BLaER1 treated with 17β-estradiol and CSF1 and Interleukin-3, amounts not matched to agents 10 nM and 100 nM (cell line): ENCODE data around the gene TMIE.
A peak's percentile ranks its signal among the peaks of the same experiment; 100 is the strongest.

Experiments used
- H3K27ac ChIP-seq, 11 experiments: shearing (Covaris generic); formaldehyde crosslinking; 2 replicates each; pipeline ENCODE4 v1.8.1; 2022
- H3K27me3 ChIP-seq, 11 experiments: shearing (Covaris generic); formaldehyde crosslinking; 2 replicates each; pipeline ENCODE4 v1.8.1; 2022
- H3K36me3 ChIP-seq, 11 experiments: shearing (Covaris generic); formaldehyde crosslinking; 2 replicates each; pipeline ENCODE4 v1.8.1; 2022
- H3K4me1 ChIP-seq, 10 experiments: shearing (Covaris generic); formaldehyde crosslinking; 2 replicates each; pipeline ENCODE4 v1.8.1; 2022
- H3K4me2 ChIP-seq, 11 experiments: shearing (Covaris generic); formaldehyde crosslinking; 2 replicates each; pipeline ENCODE4 v1.8.1; 2022
- H3K4me3 ChIP-seq, 10 experiments: shearing (Covaris generic); formaldehyde crosslinking; 2 replicates each; pipeline ENCODE4 v1.8.1; 2022
- H3K9ac ChIP-seq, 11 experiments: shearing (Covaris generic); formaldehyde crosslinking; 2 replicates each; pipeline ENCODE4 v1.8.1; 2022
- H3K9me3 ChIP-seq, 11 experiments: shearing (Covaris generic); formaldehyde crosslinking; replicated peaks in 1 of 11; 2 replicates each; pipeline ENCODE4 v1.8.1; 2022
- H4K20me1 ChIP-seq, 11 experiments: shearing (Covaris generic); formaldehyde crosslinking; 2 replicates each; pipeline ENCODE4 v1.8.1; 2022
- Cebpa-rat ChIP-seq, 11 experiments: shearing (Covaris generic); IDR thresholded peaks; 2 replicates each; pipeline ENCODE4 v1.8.1; 2022

The TMIE gene

GRCh38 chr3:46680298-46680826, 20.8 kb upstream of the TMIE start:
- H3K4me2 ChIP-seq = no peak overlapping the region
- H3K4me3 ChIP-seq = no peak overlapping the region
- H3K9ac ChIP-seq = no peak overlapping the region
- H3K27me3 ChIP-seq = no peaks in the 10 kb centered on the region
- H3K27ac ChIP-seq = no peak overlapping the region
- H3K9me3 ChIP-seq = no peaks in the 10 kb centered on the region
- TF ChIP-seq Cebpa-rat (IDR thresholded peaks at IDR 0.05) = no peak
- peaks cover 23 to 49% (median 36%) of the 10 kb centered on the region in 10 experiments for H3K4me1 ChIP-seq
- H3K36me3 ChIP-seq = peaks cover 0 to 30% (median 0%) of the 10 kb centered on the region in 11 experiments; a peak in 2 of 22 replicates
- H4K20me1 ChIP-seq = no peaks in the 10 kb centered on the region; a peak in 1 of 22 replicates

DNA sequence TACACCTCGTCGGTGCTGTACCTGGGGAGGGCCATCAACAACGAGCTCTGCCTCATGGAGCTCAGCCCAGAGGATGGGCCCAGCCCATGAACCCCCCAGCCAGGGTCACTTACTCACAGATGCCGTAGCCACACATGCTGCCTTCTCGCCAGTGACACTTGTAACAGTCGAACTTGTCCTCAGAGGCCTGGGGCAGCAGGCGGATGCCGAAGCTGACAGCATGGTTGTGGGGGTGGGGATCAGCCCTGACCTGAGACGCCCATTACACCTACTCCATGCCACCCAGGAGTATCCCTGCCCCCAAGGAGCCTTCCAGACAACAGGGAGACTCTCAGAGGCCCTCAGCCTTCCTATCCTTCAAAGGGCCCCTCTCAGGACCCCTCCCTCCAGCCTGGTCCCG, 19.8 kb upstream of the TMIE start:
- TF ChIP-seq Cebpa-rat (IDR thresholded peaks at IDR 0.05) = no peak
- peak overlapping the region; percentile 55 to 85 (median 71); a peak in 20 of 22 replicates for H3K4me2 ChIP-seq
- H3K36me3 ChIP-seq = peaks cover 0 to 29% (median 0%) of the 10 kb centered on the region in 11 experiments; a peak in 3 of 22 replicates
- 0 out of 22 replicates have a peak overlapping the region, but pooled peaks of 1 of the 11 experiments have one; percentile 11 for H3K9ac ChIP-seq
- peak overlapping the region in 6 of 11 experiments; percentile 14 to 50 (median 26); a peak in 7 of 22 replicates for H3K27ac ChIP-seq
- H3K4me3 ChIP-seq = no peak overlapping the region
- H3K9me3 ChIP-seq = no peaks in the 10 kb centered on the region
- peaks cover 23 to 49% (median 36%) of the 10 kb centered on the region in 10 experiments for H3K4me1 ChIP-seq
- H3K27me3 ChIP-seq = no peaks in the 10 kb centered on the region
- H4K20me1 ChIP-seq = no peaks in the 10 kb centered on the region; a peak in 1 of 22 replicates

DNA sequence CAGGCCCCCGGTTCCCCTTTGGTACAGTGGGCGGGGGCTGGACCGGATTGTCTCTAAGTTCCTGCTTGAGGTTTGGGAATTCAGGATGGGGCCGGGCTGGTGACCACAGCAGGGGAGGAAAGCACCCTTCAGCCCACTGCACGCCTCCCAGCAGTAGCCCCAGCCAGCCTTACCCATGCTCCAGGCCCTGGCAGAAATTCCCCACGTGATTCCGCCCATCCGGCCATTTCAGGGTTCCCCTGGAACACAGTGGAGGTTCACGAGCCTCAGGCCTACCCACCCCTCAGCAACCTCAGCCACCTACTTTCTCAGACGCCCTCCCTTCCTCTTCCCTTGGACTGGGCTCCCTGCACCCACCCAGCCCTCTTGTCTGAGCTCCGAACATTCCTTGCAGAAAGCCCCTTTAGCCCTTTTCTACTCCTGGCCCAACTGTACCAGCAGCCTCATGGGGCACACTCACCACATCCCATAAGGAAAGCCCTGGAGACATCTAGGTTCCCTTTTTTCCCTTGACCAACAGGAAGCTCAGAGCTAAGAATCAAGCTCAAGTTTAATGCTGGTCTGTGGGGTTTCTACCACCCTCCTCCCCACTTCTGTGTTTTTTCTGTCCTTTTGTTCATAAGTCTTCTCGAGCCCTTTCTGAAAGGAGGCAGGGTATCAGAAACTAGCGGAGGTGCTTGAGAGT, 19.2 kb upstream of the TMIE start:
- Histone ChIP-seq H3K9ac (peak overlapping the region in 8 of 11 experiments; percentile 1 to 29 (median 21); a peak in 5 of 22 replicates), H3K4me1 (peaks cover 23 to 47% (median 36%) of the 10 kb centered on the region in 10 experiments), H3K27ac (peak overlapping the region in 6 of 11 experiments; percentile 14 to 50 (median 26); a peak in 9 of 22 replicates), H4K20me1 (no peaks in the 10 kb centered on the region; a peak in 1 of 22 replicates), H3K4me3 (no peak overlapping the region), H3K9me3 (no peaks in the 10 kb centered on the region), H3K36me3 (peaks cover 0 to 29% (median 0%) of the 10 kb centered on the region in 11 experiments; a peak in 3 of 22 replicates), H3K27me3 (no peaks in the 10 kb centered on the region), H3K4me2 (peak overlapping the region; percentile 55 to 85 (median 71))
- TF ChIP-seq Cebpa-rat (IDR thresholded peaks at IDR 0.05) = no peak

GRCh38 chr3:46682974-46683373, 18.2 kb upstream of the TMIE start:
- H3K27ac ChIP-seq = no peak overlapping the region
- 0 out of 22 replicates have a peak overlapping the region, but pooled peaks of 1 of the 11 experiments have one; percentile 13 for H3K9ac ChIP-seq
- peak overlapping the region in 6 of 11 experiments; percentile 56 to 85 (median 74); a peak in 10 of 22 replicates for H3K4me2 ChIP-seq
- peaks cover 0 to 5% (median 0%) of the 10 kb centered on the region in 11 experiments; a peak in 2 of 22 replicates for H4K20me1 ChIP-seq
- no peak overlapping the region for H3K4me3 ChIP-seq
- no peaks in the 10 kb centered on the region for H3K27me3 ChIP-seq
- TF ChIP-seq Cebpa-rat (IDR thresholded peaks at IDR 0.05) = no peak
- H3K9me3 ChIP-seq = no peaks in the 10 kb centered on the region
- H3K36me3 ChIP-seq = peaks cover 0 to 35% (median 0%) of the 10 kb centered on the region in 11 experiments; a peak in 3 of 22 replicates
- peaks cover 23 to 40% (median 31%) of the 10 kb centered on the region in 10 experiments for H3K4me1 ChIP-seq

DNA sequence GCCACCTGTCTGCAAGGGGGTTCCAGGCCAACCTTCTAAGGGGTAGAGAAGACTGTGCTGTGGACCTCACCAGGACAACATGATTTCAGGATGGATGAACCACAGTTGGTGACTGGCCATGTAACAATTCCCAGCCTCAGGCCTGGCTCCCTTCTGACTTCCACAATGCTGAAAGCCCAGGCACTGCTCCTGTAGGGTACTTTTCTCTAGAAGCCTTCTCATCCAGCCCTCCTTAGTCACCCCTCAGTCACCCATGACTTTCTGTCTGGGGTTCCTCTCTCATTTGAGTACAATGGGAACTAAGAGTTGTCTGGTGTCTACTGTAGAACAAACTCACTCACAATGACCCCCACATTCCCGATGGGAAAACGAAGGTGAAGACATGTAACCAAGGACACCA, 16.3 kb upstream of the TMIE start:
- no peaks in the 10 kb centered on the region for H3K27me3 ChIP-seq
- no peak overlapping the region for H3K27ac ChIP-seq
- peaks cover 0 to 5% (median 0%) of the 10 kb centered on the region in 11 experiments; a peak in 3 of 22 replicates for H4K20me1 ChIP-seq
- TF ChIP-seq Cebpa-rat (IDR thresholded peaks at IDR 0.05) = no peak
- no peak overlapping the region for H3K9ac ChIP-seq
- H3K4me3 ChIP-seq = no peak overlapping the region
- no peaks in the 10 kb centered on the region for H3K9me3 ChIP-seq
- H3K4me1 ChIP-seq = peaks cover 12 to 24% (median 22%) of the 10 kb centered on the region in 10 experiments
- peaks cover 0 to 42% (median 0%) of the 10 kb centered on the region in 11 experiments; a peak in 3 of 22 replicates for H3K36me3 ChIP-seq
- no peak overlapping the region for H3K4me2 ChIP-seq

- Histone ChIP-seq H3K4me3 (no peak overlapping the region), H3K36me3 (peaks cover 0 to 42% (median 0%) of the 10 kb centered on the region in 11 experiments; a peak in 3 of 22 replicates), H3K9me3 (no peaks in the 10 kb centered on the region), H3K4me1 (peaks cover 13 to 26% (median 22%) of the 10 kb centered on the region in 10 experiments), H3K27ac (no peak overlapping the region), H3K27me3 (no peaks in the 10 kb centered on the region), H3K9ac (no peak overlapping the region), H4K20me1 (peaks cover 0 to 6% (median 0%) of the 10 kb centered on the region in 11 experiments; a peak in 3 of 22 replicates), H3K4me2 (no peak overlapping the region)
- TF ChIP-seq Cebpa-rat (IDR thresholded peaks at IDR 0.05) = no peak
These were observed 15.7 kb upstream of the TMIE start for GRCh38 chr3:46685446-46685845.

- no peak overlapping the region for H3K27ac ChIP-seq
- no peaks in the 10 kb centered on the region for H3K9me3 ChIP-seq
- peaks cover 44 to 52% (median 49%) of the 10 kb centered on the region in 10 experiments for H3K4me1 ChIP-seq
- TF ChIP-seq Cebpa-rat (IDR thresholded peaks at IDR 0.05) = no peak
- peak overlapping the region; percentile 43 to 99 (median 61); a peak in 21 of 22 replicates for H3K4me2 ChIP-seq
- no peak overlapping the region for H3K4me3 ChIP-seq
- peaks cover 0 to 17% (median 13%) of the 10 kb centered on the region in 11 experiments; a peak in 19 of 22 replicates for H3K27me3 ChIP-seq
- peaks cover 0 to 21% (median 0%) of the 10 kb centered on the region in 11 experiments; a peak in 3 of 22 replicates for H3K36me3 ChIP-seq
- peak overlapping the region in 4 of 11 experiments; percentile 5 to 11 (median 9); a peak in 1 of 22 replicates for H3K9ac ChIP-seq
- H4K20me1 ChIP-seq = peaks cover 0 to 15% (median 0%) of the 10 kb centered on the region in 11 experiments; a peak in 3 of 22 replicates
These were observed 10.4 kb upstream of the TMIE start for GRCh38 chr3:46690798-46691197.

DNA sequence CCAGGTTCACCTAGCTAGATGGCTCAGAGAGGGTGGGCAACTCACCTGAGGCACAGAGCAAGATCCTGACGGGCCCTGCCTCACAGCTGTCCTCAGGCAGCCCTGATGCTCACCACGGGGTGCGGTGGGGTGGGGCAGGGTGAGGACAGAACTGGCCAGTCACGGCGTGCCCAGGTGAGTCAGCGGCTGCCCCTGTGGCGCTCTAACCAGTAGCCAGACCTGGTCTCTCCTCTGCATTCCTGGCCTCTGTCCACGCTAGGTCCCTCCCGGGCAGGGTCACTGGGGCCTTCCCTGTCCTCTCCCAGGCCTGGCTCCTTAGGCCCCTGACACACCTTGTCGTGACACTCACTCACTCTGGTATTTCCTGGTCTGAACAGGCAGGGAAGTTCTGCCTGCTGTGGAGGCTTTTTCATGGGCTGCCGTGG, 8.6 kb upstream of the TMIE start:
- Histone ChIP-seq H3K9me3 (no peaks in the 10 kb centered on the region), H3K36me3 (peaks cover 0 to 13% (median 0%) of the 10 kb centered on the region in 11 experiments; a peak in 2 of 22 replicates), H3K27me3 (peaks cover 0 to 17% (median 13%) of the 10 kb centered on the region in 11 experiments; a peak in 19 of 22 replicates), H3K4me3 (peak overlapping the region; percentile 56 to 78 (median 69)), H3K9ac (peak overlapping the region; percentile 44 to 83 (median 79); a peak in 21 of 22 replicates), H3K4me1 (peaks cover 62 to 69% (median 67%) of the 10 kb centered on the region in 10 experiments), H3K27ac (peak overlapping the region in 6 of 11 experiments; percentile 40 to 90 (median 74); a peak in 11 of 22 replicates), H4K20me1 (peaks cover 0 to 12% (median 0%) of the 10 kb centered on the region in 11 experiments; a peak in 3 of 22 replicates), H3K4me2 (peak overlapping the region; percentile 86 to 100 (median 98))
- TF ChIP-seq Cebpa-rat (IDR thresholded peaks at IDR 0.05) = no peak
